ENCODE data around the gene EFCAB5. TPM values are rescaled to one million over a fixed set of nuclear protein-coding genes. Genes with fewer than 3 reads are reported as not detected.
"Not testable (repeated sequence)": the region's sequence is repeated elsewhere in the genome, so short reads cannot be mapped to it uniquely, and the experiment has no call there.

Gene EFCAB5
- polyA plus RNA-seq (ENCODE audit: insufficient read length), result 2.8 TPM
- long read RNA-seq, donor 1, result 0 reads
- long read RNA-seq, donor 2, result 0 reads
- long read RNA-seq, donor 3, result 0 reads
- long read RNA-seq, donor 4, result 0 reads
- long read RNA-seq, donor 5, result 0 reads
- long read RNA-seq, donor 6, result 0 reads
- long read RNA-seq, donor 7, result 0 reads
- long read RNA-seq, donor 8, result 0 reads

DNA sequence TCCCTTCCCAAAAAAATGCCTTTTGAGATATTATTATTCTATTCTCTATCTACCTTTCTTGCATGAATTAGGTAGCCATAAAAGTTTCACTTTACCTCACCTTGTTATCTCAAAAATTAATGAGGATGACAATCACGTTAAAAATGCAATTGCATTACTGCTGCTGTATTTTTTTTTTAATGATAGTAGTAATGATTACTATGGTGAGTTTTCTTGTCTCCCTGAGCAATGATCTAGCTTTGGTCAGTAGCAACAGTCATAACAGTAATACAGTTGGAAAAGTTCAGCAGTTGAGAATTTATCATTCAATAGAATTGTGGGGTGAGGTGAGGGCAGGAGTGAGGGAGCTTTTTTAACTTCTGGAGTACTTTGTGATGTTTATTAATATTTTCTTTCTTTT, at the start of gene EFCAB5:
EFCAB5 (plus strand) TSS at position 301 of the 400 bp plus-strand sequence. CDS start 163 bp downstream, outside the sequence.
- no peak for DNase-seq

DNA sequence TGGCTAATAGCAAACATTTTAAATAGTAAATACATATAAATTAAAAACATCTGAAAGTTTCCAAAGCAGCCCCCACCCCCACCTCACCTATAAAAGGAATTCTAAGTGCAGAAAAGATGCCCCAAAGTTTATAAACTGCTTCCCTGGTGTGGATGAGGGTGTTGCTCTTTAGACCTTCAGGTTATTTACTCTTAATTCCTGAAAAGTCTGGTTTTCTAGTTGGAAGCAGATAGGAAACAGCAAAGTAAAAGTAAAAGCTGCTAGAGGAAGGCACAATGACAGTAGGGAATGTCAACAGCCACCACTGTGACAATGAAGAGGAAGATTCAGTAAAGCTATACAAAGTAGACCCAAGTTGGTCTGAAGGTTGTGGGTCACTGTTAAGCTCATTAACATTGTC, 49.2 kb upstream of the EFCAB5 start:
- no peak for DNase-seq

DNA sequence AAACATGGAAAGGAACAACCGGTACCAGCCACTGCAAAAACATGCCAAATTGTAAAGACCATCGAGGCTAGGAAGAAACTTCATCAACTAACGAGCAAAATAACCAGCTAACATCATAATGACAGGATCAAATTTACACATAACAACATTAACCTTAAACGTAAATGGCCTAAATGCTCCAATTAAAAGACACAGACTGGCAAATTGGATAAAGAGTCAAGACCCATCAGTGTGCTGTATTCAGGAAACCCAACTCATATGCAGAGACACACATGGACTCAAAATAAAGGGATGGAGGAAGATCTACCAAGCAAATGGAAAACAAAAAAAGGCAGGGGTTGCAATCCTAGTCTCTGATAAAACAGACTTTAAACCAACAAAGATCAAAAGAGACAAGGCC, 44.3 kb upstream of the EFCAB5 start:
- not testable (repeated sequence) for DNase-seq

DNA sequence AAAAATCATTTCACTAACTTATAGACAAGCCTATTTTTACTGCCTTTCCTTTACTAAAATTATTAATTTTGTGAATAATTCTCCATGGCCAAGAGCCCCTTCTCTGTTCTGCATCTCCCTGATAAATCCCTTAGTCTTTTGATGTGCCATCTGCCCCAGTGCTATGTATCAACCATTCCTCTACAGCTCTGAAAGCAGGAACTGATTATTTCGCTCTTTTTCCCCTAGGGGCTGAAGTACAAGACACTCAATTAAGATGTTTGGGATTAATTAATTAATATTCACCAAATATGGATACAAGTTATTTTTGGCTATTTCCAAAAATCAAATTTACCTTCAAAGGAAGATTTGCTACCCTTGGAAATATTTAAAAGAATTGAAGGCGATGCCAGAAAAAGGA, 38.0 kb upstream of the EFCAB5 start:
- DNase-seq, result no peak

- DNase-seq, result no peak
Measured at GRCh38 chr17:29905086-29905878, 36.2 kb upstream of the EFCAB5 start.

- no peak for DNase-seq
Measured at GRCh38 chr17:29905879-29906167, 35.6 kb upstream of the EFCAB5 start.

DNA sequence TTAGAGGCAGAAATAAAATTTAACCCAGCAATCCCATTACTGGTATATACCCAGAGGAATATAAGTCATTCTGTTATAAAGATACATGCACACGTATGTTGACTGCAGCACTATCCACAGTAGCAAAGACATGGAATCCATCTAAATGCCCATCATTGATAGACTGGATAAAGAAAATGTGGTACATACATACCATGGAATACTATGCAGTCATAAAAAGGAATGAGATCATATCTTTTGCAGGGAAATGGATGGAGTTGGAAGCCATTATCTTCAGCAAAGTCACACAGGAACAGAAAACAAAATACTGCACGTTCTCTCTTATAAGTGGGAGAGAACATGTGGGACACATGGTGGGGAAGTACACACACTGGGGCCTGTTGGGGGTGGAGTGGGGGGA, 34.5 kb upstream of the EFCAB5 start:
- DNase-seq, result no peak

DNA sequence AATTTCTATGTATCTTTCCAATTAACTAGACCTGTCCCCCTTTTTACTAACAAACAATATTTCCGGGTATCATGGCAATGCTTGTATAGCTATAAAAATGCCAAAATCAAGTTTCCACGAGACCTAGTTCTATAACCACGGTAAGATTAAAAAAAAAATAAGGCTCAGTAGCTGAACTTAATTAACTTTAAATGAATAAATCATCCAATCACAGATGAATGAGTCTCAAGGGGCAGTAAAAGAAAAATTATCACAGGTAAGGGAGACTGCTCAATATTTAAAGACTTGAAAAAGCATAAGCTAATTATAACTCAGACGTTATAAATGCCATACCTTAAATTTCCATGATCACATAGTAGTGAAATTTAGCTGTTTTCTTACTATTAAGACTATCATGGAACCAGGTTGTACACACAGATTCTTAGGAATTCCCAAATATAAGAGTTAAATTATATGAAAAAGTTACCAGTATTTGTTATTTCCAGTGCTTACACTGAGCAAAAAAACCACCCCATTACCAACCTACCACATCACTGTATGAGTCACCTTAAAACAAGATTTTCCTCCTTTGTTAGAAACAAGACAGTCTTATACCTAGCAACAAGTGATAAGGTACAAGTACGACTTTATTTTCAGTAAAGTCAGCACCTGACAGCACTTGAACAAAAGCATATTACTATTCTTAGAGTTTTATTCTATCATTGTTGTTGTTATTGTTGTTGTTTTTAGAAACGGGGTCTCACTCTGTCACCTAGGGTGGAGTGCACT, 32.0 kb upstream of the EFCAB5 start:
- no peak for DNase-seq

DNA sequence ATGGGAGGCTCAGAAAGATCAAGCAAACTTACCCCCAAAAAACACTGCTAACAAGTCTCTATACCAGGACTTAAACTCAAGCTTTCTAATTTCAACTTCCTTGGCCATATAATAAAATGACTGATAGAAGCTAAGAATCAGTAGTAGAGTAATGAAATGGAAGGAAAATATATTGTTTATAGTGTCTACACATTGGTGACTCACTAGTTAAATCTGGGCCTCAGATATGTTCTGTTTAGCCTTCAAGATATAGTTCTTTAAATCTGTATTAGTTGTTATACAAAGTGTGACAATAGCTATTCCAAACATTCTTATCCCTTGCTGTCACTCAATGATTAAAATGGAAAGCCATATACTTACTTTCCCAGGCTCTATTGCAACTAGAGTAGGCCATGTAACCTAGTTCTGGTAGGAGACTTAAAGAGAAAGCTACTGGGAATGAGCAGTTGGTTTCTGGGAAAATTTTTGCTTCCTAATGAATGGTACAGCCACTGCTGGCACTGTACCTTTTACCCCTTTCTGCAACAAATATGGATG, 29.7 kb upstream of the EFCAB5 start:
- DNase-seq, result no peak

- no peak for DNase-seq
Measured at GRCh38 chr17:29914819-29915537, 26.5 kb upstream of the EFCAB5 start.

DNA sequence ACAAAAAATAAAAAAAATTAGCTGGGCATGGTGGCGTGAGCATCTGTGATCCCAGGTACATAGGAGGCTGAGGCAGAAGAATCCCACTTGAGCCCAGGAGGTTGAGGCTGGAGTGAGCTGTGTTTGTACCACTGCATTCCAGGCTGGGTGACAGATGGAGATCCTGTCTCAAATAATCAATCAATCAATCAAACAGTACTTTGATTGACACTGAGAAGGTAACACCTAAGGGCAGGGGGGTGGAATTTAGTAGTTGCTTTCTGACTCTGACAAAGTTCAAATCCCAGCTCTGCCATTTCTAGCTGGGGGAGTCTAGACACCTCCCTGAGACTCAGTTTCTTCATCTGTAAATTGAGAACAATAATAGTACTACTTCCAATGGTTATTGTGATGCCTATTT, 23.4 kb upstream of the EFCAB5 start:
- DNase-seq, result no peak

DNA sequence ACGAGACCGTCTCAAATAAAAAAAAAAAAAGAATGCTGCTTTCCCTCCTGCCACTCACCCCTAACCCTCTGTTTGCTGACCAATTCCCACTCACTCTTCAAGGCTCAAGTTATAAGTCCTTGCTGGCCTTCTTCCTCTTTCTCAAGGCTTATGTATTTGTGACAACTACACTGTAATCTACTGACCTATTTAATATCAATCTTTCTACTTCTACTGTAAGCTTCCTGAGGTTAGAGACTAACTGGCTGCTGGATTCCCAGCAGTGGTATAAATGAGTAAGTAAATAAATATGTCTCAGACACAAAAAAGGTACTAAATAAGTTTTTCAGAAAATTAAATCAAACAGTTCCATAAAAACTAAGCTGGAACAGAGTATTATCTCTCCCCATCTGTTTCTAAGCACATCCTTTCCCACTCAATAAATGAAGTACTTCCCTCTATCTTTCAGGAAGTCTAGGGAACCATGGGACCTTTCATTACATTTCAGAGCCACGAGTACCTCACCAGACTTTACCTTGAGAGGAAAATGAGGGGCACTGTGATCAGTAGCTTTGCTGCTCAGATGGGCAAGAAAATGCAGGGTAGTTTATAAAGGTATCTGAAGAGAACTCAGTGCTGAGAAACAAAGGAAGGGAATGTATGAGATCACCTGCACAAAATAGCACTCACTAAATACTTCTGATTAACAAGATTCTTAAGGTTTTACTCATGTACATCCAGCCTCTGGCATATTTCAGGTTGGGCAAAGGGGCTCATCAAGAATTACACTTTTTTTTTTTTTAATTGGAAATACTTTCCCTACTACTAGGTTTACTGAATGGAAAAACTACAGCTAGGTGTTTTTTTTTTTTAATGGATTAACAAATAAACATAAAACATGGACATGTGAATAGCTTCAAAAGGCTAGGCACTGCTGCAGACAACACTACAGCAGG, 22.2 kb upstream of the EFCAB5 start:
- no peak for DNase-seq

DNA sequence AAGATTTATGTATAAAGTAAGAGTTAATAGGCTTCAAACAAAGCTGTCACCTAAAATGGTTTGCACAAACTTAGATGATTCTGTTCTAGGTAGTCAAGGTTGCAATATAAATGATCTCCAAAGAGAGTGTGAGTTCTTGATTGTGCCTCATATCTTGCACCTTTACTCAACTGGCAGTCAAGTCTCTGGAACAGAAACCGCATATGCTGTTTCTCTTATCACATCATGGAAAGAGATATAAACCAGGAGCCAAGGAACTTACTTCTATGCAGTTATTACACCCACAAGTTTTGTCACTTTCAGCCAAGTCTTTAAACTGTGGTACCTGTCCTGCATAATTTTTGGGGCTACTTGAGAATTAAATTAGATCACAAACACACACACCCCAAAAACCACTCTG, 16.6 kb upstream of the EFCAB5 start:
- no peak for DNase-seq

- no peak for DNase-seq
Measured at GRCh38 chr17:29927546-29927945, 13.9 kb upstream of the EFCAB5 start.

DNA sequence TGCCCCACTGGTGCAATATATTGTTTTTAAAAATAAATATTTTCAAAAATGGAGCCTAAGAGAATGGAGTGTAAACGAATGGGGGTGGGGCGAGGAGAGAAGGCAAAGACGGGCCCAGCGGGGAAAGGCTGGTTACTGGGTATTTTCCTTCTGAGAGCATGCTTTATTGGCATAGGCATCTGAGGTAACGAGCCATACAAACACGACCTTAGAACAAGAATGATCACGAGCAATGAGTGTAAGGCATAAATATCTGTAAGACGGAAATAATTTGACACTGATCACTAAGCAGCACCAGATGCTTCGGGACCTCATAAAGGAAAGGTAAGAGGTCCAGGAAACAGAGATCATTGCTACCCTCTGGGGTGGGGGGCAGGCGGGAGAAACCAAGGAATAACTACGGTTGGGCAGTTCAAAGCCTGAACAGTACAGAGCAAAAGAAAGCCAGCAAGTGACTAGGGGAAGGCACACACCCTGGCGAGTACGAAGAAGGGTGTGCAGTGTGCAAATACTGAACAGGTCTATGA, 12.4 kb upstream of the EFCAB5 start:
- DNase-seq, result peak; percentile 53

- peak; percentile 84 for DNase-seq
Measured at GRCh38 chr17:29929533-29930408, 11.7 kb upstream of the EFCAB5 start, which contains the start of gene SSH2. Gene SSH2 (minus strand): TSS chr17:29930228. CDS start chr17:29930000, 228 bp downstream.

DNA sequence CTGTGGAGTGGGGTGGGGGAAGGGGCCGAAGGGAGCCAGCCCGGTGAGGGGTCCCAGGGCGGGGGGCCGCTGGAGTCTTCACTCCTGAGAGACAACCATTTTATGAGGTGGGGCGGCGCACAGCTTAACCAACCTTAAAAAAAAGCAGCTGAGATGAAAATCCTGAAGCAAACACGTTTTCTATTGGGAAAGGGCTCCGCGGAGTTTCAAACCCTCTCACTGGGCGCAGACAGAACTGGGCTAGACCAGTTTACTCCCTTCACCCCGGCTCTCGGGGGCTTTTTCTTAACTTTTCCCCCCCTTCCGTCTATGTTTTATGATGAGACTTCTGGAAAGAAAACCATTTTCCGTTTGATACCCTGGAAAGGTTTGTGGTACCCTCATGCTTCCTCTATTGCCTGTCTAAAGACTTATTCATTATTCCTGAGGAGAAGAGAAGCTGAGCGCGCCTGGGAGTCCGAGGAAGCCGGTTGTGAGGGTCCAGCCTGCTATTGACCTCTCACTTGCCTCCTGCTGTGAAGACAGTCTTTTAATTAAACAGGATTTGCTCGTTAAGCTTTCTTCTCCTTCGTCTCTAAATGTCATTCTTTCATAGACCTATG, 10.9 kb upstream of the EFCAB5 start:
- no peak for DNase-seq

- DNase-seq, result peak; percentile 76
Measured at GRCh38 chr17:29931231-29931932, 10.1 kb upstream of the EFCAB5 start.

DNA sequence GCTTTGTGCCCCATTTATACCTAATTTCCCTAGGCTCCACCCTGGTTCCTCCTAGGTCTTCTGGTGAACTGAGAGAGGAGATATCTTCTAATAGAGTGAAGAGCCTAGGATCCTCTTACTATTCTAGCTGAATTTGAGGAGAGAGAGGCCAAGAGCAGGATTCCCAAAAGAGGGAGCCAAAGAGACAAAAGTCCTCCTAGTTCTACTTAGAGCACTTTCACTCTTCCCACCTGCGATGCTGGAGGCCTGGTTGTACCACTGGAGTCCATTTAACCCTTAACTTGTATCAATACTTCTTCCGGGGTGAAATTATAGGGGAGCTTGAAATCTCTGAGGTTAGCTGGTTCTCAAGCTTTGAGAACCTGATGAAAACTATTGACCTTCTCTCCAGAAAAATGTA, 8.1 kb upstream of the EFCAB5 start:
- DNase-seq, result no peak
